NCI-H146 (cell line): ENCODE results near the gene EFCAB9.
A peak's percentile ranks its signal among the peaks of the same experiment; 100 is the strongest.

Experiments used
- DNase-seq: peaks from one replicate; lab custom pipeline; 2025; lab: John Stamatoyannopoulos, UW

The EFCAB9 gene

GRCh38 chr5:172166030-172166826 is 27.7 kb upstream of the EFCAB9 start:
- DNase-seq: no peak

GRCh38 chr5:172167895-172168294 is 26.1 kb upstream of the EFCAB9 start:
- DNase-seq: peak; percentile 30

DNA sequence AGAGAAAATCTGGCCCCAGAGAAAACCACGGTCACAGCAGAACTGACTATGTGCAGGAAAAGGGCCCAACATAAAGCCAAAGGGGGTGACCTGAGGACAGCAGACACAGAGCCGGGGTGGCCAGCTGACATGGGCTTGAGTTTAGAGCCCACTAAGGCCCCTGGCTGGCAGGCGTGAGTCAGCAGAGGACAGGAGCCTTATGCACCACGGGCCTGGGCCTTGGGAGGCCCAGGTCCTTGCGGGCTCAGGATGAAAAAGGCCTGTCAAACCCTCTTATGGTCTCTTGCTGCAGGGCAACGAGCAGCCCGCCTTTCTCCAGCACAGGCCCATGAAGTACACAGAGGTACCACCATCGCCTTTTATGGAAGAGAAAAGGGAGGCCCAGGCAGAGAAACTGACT is 25.7 kb upstream of the EFCAB9 start:
- DNase-seq: no peak

DNA sequence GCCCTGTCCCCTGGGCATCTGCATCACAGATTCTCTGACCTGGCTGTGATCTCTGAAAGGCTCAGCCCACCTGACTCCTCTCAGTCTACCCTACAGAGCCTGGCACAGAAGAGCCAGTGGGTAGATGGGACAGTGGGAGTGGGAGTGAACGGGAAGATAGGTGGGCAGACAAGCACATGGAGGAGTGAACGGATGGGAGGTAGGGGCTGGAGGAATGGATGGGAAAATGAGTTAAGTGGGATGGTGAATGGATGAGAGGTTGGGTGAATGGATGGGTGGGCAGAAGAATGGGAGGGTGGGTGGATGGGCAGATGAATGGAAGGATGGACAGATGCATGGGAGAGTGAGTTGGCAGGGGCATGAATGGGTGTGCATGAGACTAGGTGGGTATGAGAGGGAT is 24.8 kb upstream of the EFCAB9 start:
- DNase-seq: no peak

- no peak for DNase-seq
Observed at GRCh38 chr5:172170251-172170701, 23.7 kb upstream of the EFCAB9 start.

- DNase-seq: no peak
Observed at GRCh38 chr5:172171118-172171517, 22.9 kb upstream of the EFCAB9 start.

- no peak for DNase-seq
Observed at GRCh38 chr5:172172912-172173563, 20.9 kb upstream of the EFCAB9 start.

DNA sequence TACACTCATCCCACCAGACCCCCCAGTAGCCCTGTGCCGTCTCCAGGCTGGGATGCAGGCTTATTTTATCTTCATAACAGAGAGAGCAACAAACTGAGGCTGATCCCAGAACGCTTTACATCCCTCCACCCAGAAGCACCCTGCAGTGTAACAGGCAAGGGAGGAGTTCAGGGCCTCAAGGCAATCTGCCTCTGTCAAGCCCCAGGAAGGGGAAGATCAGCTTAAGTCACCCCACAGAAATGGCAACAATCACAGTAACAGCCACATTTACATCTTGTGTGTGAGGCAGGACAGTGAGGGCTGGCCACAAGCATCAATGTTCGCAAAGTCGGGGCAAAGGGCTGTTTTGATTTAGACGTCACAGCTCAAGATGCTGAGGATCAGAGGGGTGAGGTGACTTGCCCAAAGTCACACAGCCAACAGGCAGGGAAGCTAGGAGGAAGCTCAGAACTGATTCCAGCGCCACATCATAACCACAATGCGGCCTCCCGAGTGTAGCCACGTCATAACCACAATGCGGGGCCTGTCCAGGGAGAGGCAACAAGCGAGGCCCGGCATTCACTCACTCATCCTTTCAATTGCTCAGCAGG is 20.3 kb upstream of the EFCAB9 start:
- no peak for DNase-seq

GRCh38 chr5:172175263-172175719 is 18.7 kb upstream of the EFCAB9 start:
- DNase-seq: no peak

DNA sequence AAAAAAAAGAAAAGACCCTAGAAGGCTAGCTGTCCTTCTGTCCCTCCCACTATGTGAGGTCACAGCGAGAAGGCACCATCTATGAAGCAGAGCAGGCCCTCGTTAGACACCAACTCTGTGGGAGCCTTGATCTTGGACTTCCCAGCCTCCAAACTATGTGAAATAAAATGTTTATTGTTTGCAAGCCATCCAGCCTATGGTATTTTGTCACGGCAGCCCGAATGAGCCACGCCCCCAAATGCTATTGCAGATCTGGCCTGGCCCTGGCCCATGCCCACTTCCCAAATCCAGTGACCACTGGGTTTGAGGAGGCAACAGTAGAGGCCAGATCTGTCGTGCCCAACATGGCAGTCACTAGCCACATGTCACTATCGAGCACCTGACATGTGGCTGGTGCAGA is 16.8 kb upstream of the EFCAB9 start:
- no peak for DNase-seq

DNA sequence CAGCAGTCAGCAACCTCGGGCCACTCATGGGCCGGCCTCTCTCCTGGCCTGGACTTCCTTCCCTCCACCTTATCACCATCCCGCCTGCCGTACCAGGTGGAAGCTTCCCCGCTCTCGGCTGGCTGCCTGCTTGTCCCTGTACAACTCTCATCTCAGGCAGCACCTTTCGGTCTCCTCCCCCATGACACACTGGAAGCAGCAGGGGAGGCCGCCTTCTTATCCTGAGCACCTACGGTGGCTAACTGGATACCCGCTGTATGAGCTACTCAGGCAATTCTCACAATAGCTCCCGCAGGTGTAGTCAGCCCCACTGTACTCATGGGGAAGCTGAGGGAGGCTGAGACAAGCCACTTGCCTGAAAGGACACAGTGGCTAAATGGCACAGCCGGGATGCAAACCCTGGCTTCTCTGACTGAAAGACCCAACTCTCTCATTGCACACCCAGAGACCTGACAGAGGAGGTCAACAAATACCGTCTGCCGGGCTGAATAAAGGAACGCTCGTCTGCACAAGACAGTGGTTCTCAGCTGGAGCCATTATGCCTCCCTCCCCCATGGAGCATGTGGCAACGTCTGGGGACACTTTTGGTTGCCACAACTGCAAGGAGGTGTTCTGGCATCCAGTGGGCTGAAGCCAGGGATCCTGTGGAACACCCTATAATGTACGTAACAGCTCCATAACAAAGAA is 15.5 kb upstream of the EFCAB9 start:
- peak; percentile 6 for DNase-seq

DNA sequence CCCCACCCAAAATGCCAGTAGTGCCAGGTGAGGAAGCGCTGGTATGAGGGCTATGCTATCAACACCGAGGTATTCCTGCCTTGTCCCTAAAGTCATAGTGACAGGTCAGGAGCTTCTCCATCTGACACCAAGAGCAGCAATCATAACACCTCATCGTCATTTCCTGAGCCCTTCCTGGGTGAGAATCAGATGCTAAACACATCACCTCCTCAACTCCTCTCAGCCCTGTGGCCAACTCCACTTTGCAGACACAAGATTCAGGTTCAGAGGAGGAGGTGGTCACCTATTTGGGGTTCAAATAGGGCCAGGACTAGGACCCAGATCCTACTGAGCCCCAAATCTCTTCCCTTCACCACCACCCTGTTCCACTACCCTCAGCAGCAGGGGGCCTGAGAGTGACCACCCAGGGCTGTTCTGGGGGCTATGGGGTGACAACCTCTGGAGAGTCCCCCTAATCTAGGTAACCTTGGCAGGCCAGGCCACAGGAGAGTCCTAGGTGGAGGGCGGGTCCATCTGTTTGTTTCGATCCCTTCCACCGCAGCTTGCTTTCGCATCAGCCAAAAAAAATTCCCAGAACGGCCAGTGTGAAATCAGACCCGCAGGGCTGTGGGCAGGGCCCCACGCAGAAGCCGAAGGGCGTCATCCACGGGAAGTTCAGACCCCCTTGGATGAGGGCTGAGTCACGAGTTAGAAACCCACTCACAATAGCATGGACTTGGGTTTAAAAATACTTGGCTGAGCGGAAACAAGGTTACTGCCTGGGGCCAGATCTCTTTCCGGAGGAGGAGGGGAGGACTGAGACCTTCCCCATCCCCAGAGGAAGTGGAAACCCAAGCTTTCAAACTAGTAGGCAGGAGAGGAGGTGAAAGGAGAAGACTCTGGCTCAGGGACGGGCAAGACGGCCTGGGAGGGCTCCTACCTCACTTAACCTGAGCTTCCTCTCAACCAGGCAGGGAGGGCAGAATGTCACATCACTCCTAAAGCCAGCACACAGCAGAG is 14.7 kb upstream of the EFCAB9 start:
- no peak for DNase-seq

GRCh38 chr5:172180936-172181335 is 13.0 kb upstream of the EFCAB9 start:
- no peak for DNase-seq

- no peak for DNase-seq
Observed at GRCh38 chr5:172182291-172182690, 11.7 kb upstream of the EFCAB9 start.

GRCh38 chr5:172183881-172184280 is 10.1 kb upstream of the EFCAB9 start:
- DNase-seq: no peak

DNA sequence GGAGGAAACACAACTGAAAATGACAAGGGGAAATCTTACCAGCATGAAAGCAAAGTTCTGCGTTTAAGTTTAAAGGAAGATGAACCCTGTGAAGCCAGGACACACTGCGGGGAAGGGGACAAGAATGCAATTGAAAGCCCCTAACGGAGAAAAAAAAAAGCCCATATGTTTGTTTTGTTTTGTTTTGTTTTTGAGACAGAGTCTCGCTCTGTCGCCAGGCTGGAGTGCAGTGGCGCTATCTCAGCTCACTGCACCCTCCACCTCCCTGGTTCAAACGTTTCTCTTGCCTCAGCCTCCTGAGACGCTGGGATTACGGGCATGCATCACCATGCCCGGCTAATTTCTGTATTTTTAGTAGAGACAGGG is 8.9 kb upstream of the EFCAB9 start:
- DNase-seq: no peak

DNA sequence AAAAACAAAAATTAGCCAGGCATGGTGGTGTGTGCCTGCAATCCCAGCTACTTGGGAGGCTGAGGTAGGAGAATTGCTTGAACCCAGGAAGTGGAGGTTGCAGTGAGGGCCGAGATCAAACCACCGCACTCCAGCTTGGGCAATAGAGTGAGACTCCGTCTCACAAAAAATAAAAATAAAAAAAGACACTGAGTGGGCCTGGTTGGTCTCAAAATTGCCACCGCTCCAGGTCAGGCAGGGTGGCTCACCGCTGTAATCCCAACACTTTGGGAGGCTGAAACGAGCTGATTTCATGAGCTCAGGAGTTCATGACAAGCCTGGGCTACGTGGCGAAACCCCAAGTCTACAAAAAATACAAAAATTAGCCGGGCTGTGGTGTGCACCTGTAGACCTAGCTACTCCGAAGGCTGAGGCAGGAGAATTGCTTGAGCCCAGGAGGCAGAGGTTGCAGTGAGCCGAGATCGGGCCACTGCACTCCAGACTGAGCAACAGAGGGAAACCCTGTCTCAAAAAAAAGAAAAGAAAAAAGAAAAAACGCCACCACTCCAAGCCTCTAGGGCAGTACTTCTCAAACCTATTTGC is 7.8 kb upstream of the EFCAB9 start:
- DNase-seq: no peak

GRCh38 chr5:172187118-172188032 is 6.6 kb upstream of the EFCAB9 start:
- DNase-seq: peak; percentile 43

- peak; percentile 83 for DNase-seq
Observed at GRCh38 chr5:172188033-172188892, 5.7 kb upstream of the EFCAB9 start, which contains the start of gene STK10. STK10 (minus strand) TSS chr5:172188224; CDS start chr5:172188042, 182 bp downstream.
